Measurements from ENCODE around the gene CELF2.

DNA sequence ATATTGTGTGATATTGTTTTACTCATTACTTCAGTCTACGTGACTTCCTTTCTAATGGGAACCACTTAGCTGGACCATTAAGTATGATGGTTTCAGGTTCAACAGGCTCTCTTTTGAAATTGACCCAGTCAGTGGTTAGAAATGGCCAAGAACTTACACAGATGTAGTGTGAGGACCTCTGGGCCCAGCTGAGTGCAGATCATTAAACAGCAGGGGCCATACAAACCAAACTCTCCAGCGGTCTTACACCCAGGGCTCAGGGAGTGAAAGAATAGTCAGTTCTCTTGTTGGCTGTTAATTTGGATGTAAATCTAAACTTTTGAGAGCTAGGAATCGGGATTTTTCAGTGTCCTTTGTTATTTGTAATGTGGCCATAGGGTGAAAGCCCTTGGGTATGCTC, 107.3 kb downstream of the CELF2 start:
- TF ChIP-seq, protein P1, sequence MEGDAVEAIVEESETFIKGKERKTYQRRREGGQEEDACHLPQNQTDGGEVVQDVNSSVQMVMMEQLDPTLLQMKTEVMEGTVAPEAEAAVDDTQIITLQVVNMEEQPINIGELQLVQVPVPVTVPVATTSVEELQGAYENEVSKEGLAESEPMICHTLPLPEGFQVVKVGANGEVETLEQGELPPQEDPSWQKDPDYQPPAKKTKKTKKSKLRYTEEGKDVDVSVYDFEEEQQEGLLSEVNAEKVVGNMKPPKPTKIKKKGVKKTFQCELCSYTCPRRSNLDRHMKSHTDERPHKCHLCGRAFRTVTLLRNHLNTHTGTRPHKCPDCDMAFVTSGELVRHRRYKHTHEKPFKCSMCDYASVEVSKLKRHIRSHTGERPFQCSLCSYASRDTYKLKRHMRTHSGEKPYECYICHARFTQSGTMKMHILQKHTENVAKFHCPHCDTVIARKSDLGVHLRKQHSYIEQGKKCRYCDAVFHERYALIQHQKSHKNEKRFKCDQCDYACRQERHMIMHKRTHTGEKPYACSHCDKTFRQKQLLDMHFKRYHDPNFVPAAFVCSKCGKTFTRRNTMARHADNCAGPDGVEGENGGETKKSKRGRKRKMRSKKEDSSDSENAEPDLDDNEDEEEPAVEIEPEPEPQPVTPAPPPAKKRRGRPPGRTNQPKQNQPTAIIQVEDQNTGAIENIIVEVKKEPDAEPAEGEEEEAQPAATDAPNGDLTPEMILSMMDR (IDR thresholded peaks at IDR 0.05) = no peak
- no peak for TF ChIP-seq POLR2AphosphoS5 (IDR thresholded peaks at IDR 0.05)
- TF ChIP-seq POLR2A (IDR thresholded peaks at IDR 0.05) = no peak
